ENCODE results near the gene PDE9A. TPM values are rescaled to one million over a fixed set of nuclear protein-coding genes. Genes with fewer than 3 reads are reported as not detected.
A peak's percentile ranks its signal among the peaks of the same experiment; 100 is the strongest.

The PDE9A gene
- total RNA-seq, 4 donors from 2014 or later = 26.7 to 30.6 (median 28.7) TPM

- DNase-seq (ENCODE audit: low spot score in 2 of 2) = no peak
- H3K36me3 ChIP-seq = peaks cover 0 to 95% (median 0%) of the 10 kb centered on the region in 3 donors
- no peaks in the 10 kb centered on the region for H3K9me3 ChIP-seq
- H3K4me3 ChIP-seq = no peak overlapping the region
- no peaks in the 10 kb centered on the region for H3K4me1 ChIP-seq
- TF ChIP-seq EP300 (IDR thresholded peaks at IDR 0.05) (no peak), POLR2A (IDR thresholded peaks at IDR 0.05) (no peak), CTCF (IDR thresholded peaks at IDR 0.05) (no peak)
- H3K27me3 ChIP-seq = no peaks in the 10 kb centered on the region
- no peak overlapping the region for H3K27ac ChIP-seq
- 90 to 93% methylated on average over 15 to 18 of the region's 18 CpGs for WGBS, 2 donors
Measured at GRCh38 chr21:42761776-42762335, 108.4 kb downstream of the PDE9A start.

- Histone ChIP-seq H3K27ac (no peak overlapping the region), H3K4me3 (no peak overlapping the region), H3K9me3 (no peaks in the 10 kb centered on the region), H3K36me3 (peaks cover 0 to 97% (median 0%) of the 10 kb centered on the region in 3 donors), H3K4me1 (no peaks in the 10 kb centered on the region), H3K27me3 (no peaks in the 10 kb centered on the region)
- TF ChIP-seq POLR2A (IDR thresholded peaks at IDR 0.05) (no peak), CTCF (IDR thresholded peaks at IDR 0.05) (no peak), EP300 (IDR thresholded peaks at IDR 0.05) (peak in 1 of 2 donors; percentile 33)
- no peak for DNase-seq (ENCODE audit: low spot score in 2 of 2)
- WGBS, 2 donors = 86 to 88% methylated on average over 25 of the region's 25 CpGs
Measured at GRCh38 chr21:42763581-42764442, 110.4 kb downstream of the PDE9A start.

- WGBS, 2 donors = 90 to 96% methylated on average over 9 of the region's 9 CpGs
Measured at GRCh38 chr21:42764443-42764760, 111.0 kb downstream of the PDE9A start.

GRCh38 chr21:42764883-42765282, 111.5 kb downstream of the PDE9A start:
- no peaks in the 10 kb centered on the region for H3K9me3 ChIP-seq
- H3K27ac ChIP-seq = no peak overlapping the region
- no peaks in the 10 kb centered on the region for H3K27me3 ChIP-seq
- peaks cover 0 to 99% (median 0%) of the 10 kb centered on the region in 3 donors for H3K36me3 ChIP-seq
- 91 to 98% methylated on average over 1 of the region's 1 CpG for WGBS, 2 donors
- TF ChIP-seq EP300 (IDR thresholded peaks at IDR 0.05) (no peak), POLR2A (IDR thresholded peaks at IDR 0.05) (no peak), CTCF (IDR thresholded peaks at IDR 0.05) (no peak)
- H3K4me3 ChIP-seq = no peak overlapping the region
- H3K4me1 ChIP-seq = no peaks in the 10 kb centered on the region
- DNase-seq (ENCODE audit: low spot score in 2 of 2) = no peak

More at GRCh38 chr21:42764443-42764760, 111.0 kb downstream of the PDE9A start:
- H3K4me1 ChIP-seq = no peaks in the 10 kb centered on the region
- TF ChIP-seq CTCF (IDR thresholded peaks at IDR 0.05) (no peak), EP300 (IDR thresholded peaks at IDR 0.05) (no peak), POLR2A (IDR thresholded peaks at IDR 0.05) (no peak)
- no peak overlapping the region for H3K4me3 ChIP-seq
- H3K36me3 ChIP-seq = peaks cover 0 to 97% (median 0%) of the 10 kb centered on the region in 3 donors
- no peak for DNase-seq (ENCODE audit: low spot score in 2 of 2)
- H3K27ac ChIP-seq = no peak overlapping the region
- H3K9me3 ChIP-seq = no peaks in the 10 kb centered on the region
- H3K27me3 ChIP-seq = no peaks in the 10 kb centered on the region

GRCh38 chr21:42765656-42766055, 112.2 kb downstream of the PDE9A start:
- no peak for DNase-seq (ENCODE audit: low spot score in 2 of 2)
- Histone ChIP-seq H3K4me3 (no peak overlapping the region), H3K4me1 (no peaks in the 10 kb centered on the region), H3K27me3 (no peaks in the 10 kb centered on the region), H3K36me3 (peaks cover 0 to 99% (median 0%) of the 10 kb centered on the region in 3 donors), H3K27ac (no peak overlapping the region), H3K9me3 (no peaks in the 10 kb centered on the region)
- WGBS, 2 donors = 67 to 91% methylated on average over 1 to 4 of the region's 4 CpGs
- TF ChIP-seq CTCF (IDR thresholded peaks at IDR 0.05) (no peak), POLR2A (IDR thresholded peaks at IDR 0.05) (no peak), EP300 (IDR thresholded peaks at IDR 0.05) (no peak)
